ACC112 (cell line): ENCODE results near the gene AK9.
"Not testable (repeated sequence)": the region's sequence is repeated elsewhere in the genome, so short reads cannot be mapped to it uniquely, and the experiment has no call there.

Source experiments
- H2AFZ ChIP-seq: fragments of 200-600 bp; sonication (generic); one replicate; pipeline ENCODE4 v1.6.0; 2017; ENCODE audit warnings: antibody characterized with exemption, low read length; ENCODE audit not compliant: unreplicated experiment
- H3K27ac ChIP-seq: fragments of 200-600 bp; sonication (generic); 2 replicates; pipeline ENCODE4 v1.5.1; 2014; ENCODE audit warnings: low read depth, mild to moderate bottlenecking, antibody characterized with exemption, low read length, moderate library complexity
- H3K27me3 ChIP-seq: fragments of 200-600 bp; sonication (generic); 2 replicates; pipeline ENCODE4 v1.6.1; 2014; ENCODE audit warnings: mild to moderate bottlenecking, antibody characterized with exemption, low read length, moderate library complexity, mixed read lengths; ENCODE audit not compliant: insufficient read depth
- H3K36me3 ChIP-seq: fragments of 200-600 bp; sonication (generic); 2 replicates; pipeline ENCODE4 v1.6.1; 2016; ENCODE audit warnings: mild to moderate bottlenecking, antibody characterized with exemption, low read length, moderate library complexity, mixed read lengths; ENCODE audit not compliant: insufficient read depth
- H3K4me1 ChIP-seq: fragments of 200-600 bp; sonication (generic); one replicate; pipeline ENCODE4 v1.6.1; 2016; ENCODE audit warnings: low read length, mixed read lengths; ENCODE audit not compliant: insufficient read depth, unreplicated experiment, control insufficient read depth
- H3K4me3 ChIP-seq: fragments of 200-600 bp; sonication (generic); 2 replicates; pipeline ENCODE4 v1.5.1; 2014; ENCODE audit warnings: mild to moderate bottlenecking, low read depth, low read length
- H3K79me2 ChIP-seq: fragments of 200-600 bp; sonication (generic); one replicate; pipeline ENCODE4 v1.6.0; 2016; ENCODE audit warnings: low read length; ENCODE audit not compliant: control insufficient read depth, unreplicated experiment, insufficient read depth

AK9 gene

DNA sequence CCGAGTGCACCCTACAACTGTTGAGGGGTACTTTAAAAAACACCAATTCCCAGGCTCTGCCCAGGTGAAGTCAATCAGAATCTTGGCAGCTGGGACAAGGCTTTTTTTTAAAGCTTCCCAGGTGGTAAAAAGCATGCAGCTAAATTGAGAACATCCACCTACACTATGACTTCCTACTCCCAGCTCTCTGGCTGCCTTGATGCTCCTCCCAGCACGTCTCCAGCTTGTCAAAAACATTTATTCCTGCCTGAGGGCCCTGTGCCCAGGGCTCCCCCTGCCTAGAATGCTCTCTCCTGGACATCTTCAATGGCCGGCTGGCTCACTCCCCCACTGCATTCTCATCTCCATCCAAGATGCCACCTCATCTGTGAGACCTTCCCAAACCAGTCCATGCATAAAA, 217.9 kb downstream of the AK9 start:
- no peak overlapping the region for H3K4me3 ChIP-seq
- H3K27me3 ChIP-seq, result no peaks in the 10 kb centered on the region
- H3K79me2 ChIP-seq, result peaks cover 7% of the 10 kb centered on the region
- H3K36me3 ChIP-seq, result peaks cover 7% of the 10 kb centered on the region; the same call in 1 of the 2 replicates
- no peak overlapping the region for H3K27ac ChIP-seq
- no peaks in the 10 kb centered on the region for H3K4me1 ChIP-seq
- no peak overlapping the region for H2AFZ ChIP-seq

- no peaks in the 10 kb centered on the region for H3K27me3 ChIP-seq
- H3K27ac ChIP-seq, result no peak overlapping the region
- H3K4me3 ChIP-seq, result no peak overlapping the region
- H2AFZ ChIP-seq, result no peak overlapping the region
- H3K4me1 ChIP-seq, result no peaks in the 10 kb centered on the region
- no peaks in the 10 kb centered on the region for H3K79me2 ChIP-seq
- H3K36me3 ChIP-seq, result peaks cover 3% of the 10 kb centered on the region; the same call in 1 of the 2 replicates
Measured at GRCh38 chr6:109472132-109472995, 218.6 kb downstream of the AK9 start.

DNA sequence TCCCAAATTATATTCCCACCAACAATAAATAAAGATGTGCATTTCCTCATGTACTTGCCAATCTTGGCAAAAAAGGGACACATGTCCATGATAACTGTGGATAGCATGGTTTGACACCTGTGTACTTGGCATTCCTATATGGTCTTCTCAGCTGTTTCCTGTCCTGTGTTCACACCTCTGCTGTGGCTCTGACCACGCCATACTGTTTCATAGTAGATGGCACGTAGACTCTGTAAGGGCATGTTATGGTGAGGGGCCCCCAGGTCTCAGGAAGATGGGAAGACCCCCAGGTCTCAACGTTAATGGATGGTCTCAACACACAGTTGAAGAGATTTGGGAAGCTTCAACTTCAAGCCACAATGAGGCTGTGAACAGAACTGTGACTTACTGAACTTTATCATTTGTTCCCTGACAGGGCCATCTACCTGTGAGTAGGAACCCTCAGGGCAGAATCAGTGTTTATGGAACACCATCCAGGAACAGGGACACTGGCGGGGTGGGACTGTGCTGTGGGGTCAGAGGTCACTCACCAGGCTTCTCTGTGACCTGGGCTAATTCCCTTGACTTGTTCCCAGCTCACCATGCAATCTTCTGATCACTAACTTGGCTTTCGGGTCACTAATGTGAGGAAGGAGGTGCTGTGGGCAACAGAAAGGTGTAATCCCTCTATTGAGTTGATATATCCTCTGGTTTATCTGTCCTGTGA, 219.7 kb downstream of the AK9 start:
- H3K79me2 ChIP-seq, result no peaks in the 10 kb centered on the region
- no peaks in the 10 kb centered on the region for H3K4me1 ChIP-seq
- H3K27me3 ChIP-seq, result no peaks in the 10 kb centered on the region
- H3K27ac ChIP-seq, result no peak overlapping the region
- no peak overlapping the region for H3K4me3 ChIP-seq
- no peak overlapping the region for H2AFZ ChIP-seq
- peaks cover 3% of the 10 kb centered on the region; the same call in 1 of the 2 replicates for H3K36me3 ChIP-seq

- Histone ChIP-seq H3K27ac (no peak overlapping the region), H3K79me2 (peaks cover 3% of the 10 kb centered on the region), H3K4me3 (no peak overlapping the region), H3K36me3 (peaks cover 8% of the 10 kb centered on the region; the same call in 1 of the 2 replicates), H3K4me1 (no peaks in the 10 kb centered on the region), H3K27me3 (no peaks in the 10 kb centered on the region), H2AFZ (no peak overlapping the region)
Measured at GRCh38 chr6:109469591-109470189, 221.3 kb downstream of the AK9 start.

- H3K4me1 ChIP-seq, result no peaks in the 10 kb centered on the region
- H3K27me3 ChIP-seq, result no peaks in the 10 kb centered on the region
- peaks cover 23% of the 10 kb centered on the region for H3K36me3 ChIP-seq
- H2AFZ ChIP-seq, result no peak overlapping the region
- H3K79me2 ChIP-seq, result peaks cover 3% of the 10 kb centered on the region
- H3K4me3 ChIP-seq, result no peak overlapping the region
- no peak overlapping the region for H3K27ac ChIP-seq
Measured at GRCh38 chr6:109467696-109468095, 223.3 kb downstream of the AK9 start.

GRCh38 chr6:109466212-109466923, 224.6 kb downstream of the AK9 start:
- H3K27ac ChIP-seq, result no peak overlapping the region
- no peaks in the 10 kb centered on the region for H3K27me3 ChIP-seq
- H3K4me3 ChIP-seq, result no peak overlapping the region
- no peaks in the 10 kb centered on the region for H3K4me1 ChIP-seq
- H2AFZ ChIP-seq, result no peak overlapping the region
- H3K79me2 ChIP-seq, result peaks cover 3% of the 10 kb centered on the region
- H3K36me3 ChIP-seq, result peaks cover 31% of the 10 kb centered on the region

- Histone ChIP-seq H3K4me1 (no peaks in the 10 kb centered on the region), H3K4me3 (no peak overlapping the region), H3K79me2 (peaks cover 3% of the 10 kb centered on the region), H3K27ac (no peak overlapping the region), H3K27me3 (no peaks in the 10 kb centered on the region), H3K36me3 (peaks cover 31% of the 10 kb centered on the region), H2AFZ (no peak overlapping the region)
Measured at GRCh38 chr6:109465772-109466171, 225.2 kb downstream of the AK9 start.

GRCh38 chr6:109461733-109462526, 229.1 kb downstream of the AK9 start:
- H3K27ac ChIP-seq, result no peak overlapping the region
- peaks cover 31% of the 10 kb centered on the region for H3K36me3 ChIP-seq
- H3K79me2 ChIP-seq, result peaks cover 3% of the 10 kb centered on the region
- H2AFZ ChIP-seq, result no peak overlapping the region
- no peaks in the 10 kb centered on the region for H3K27me3 ChIP-seq
- peaks cover 7% of the 10 kb centered on the region for H3K4me1 ChIP-seq
- H3K4me3 ChIP-seq, result no peak overlapping the region

DNA sequence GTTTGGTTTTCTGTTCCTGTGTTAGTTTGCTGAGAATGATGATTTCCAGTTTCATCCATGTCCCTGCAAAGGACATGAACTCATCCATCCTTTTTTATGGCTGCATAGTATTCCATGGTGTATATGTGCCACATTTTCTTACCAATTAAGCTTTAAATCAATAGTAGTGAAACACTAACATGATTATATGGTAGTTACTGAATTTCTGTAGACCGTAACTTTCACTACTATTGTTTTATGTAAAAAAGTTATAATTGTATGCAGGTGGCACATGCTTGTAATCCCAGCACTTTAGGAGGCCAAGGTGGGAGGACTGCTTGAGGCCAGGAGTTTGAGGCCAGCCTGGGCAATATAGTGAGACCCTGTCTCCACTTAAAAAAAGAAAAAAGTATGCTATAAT, 229.8 kb downstream of the AK9 start:
- H3K79me2 ChIP-seq, H2AFZ ChIP-seq, H3K27me3 ChIP-seq, H3K4me3 ChIP-seq, H3K27ac ChIP-seq: not testable (repeated sequence)
- Histone ChIP-seq H3K4me1 (peaks cover 14% of the 10 kb centered on the region), H3K36me3 (peaks cover 30% of the 10 kb centered on the region)
